HG02981 (cell line): Measurements from ENCODE around the gene FOXN3.

Experiments used
- ATAC-seq: cut with Tn5 transposase; IDR thresholded peaks from one replicate; pipeline ENCODE4 v1.9.1; 2021; ENCODE audit warnings: mild to moderate bottlenecking, moderate library complexity; ENCODE audit not compliant: unreplicated experiment

The FOXN3 gene

DNA sequence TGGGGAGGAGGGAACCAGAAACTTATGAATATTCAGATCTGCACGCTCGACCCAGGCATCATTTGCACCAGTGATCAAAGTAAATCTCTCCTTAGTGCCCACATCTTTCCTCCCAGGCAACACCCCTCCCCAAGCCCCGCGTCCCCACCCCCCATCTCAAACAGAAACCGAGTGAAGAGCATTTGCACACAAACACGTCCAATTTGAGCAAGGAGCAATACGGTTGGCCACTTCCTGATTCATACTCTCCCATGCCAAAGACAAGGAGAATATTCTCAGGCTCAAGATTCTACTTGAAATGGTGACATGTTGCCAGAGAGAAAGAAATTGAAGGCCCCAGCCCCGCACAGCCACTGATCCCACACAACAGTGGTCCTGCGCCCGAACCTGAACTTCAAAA, 7.1 kb downstream of the FOXN3 start:
- ATAC-seq, result no peak

DNA sequence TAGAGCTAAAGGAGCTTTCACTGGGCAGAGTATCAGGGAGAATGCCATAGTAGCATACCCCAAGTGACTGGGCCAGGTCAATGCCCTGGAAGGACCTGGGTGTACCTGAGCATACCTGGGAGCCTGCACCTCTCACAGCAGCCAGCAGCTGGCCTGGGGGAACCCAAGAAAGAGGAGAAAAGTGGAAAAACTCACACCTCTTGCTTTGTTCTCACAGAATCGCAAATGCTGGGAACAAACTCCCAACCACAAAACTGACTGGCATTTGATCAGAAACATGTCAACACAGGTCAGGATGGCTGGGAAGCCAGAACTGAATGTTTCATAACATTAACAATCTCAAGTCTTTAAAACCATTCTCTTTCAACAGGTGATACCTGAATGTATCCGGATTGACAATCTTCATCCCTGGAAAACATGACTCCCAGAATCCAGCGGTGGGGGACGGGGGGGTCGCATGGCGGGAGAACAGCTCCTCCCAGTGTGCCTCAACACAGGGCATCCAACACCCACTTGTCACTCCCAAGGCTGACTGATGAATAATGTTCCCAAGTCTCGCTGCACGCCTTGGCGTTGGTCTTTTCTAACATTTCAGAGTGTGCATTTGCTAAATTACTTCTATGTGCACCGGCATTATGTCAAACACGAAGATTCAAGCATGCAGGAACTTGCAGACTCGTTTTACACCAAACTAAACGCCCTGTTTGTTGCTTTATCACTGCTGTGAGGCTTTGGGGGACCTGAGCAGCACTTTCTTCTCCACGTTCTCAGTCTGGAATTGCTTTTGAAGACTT, 7.9 kb downstream of the FOXN3 start:
- no peak for ATAC-seq

DNA sequence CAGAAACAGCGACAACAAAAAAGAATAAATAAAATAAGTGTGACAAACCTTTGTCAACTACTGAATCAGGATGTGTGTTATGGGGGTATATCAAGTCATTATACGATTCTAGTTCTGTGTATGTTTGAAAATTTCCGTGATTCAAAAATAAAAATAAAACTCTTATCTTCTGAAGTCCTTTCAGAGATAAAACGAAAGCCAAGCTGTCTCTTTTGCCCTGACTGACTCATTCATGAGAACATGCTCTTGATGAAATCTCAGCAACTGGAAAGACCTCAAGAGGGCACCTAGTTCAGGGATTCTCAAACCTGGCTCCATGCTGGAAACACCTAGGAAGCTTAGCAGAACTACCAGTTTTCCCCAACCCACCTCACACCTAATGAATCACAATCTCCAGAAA, 9.2 kb downstream of the FOXN3 start:
- no peak for ATAC-seq

DNA sequence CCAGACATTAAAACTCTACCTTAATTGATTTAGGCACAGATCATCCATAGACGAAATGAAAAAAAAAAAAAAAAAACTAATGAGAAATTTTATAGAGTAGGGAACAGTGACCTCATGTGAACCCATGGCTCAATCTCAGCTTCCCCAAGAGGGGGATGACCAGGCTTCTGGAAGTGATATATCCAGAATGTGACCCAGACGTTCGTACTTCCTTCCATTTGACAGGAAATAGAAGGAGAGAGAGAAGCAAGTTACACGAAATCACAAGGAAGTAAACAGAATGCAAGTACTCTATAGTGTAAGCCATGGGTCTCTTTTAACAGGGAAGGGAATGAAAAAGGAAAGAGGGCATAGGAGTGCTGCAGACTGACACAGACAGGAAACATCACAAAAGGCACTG, 10.1 kb downstream of the FOXN3 start:
- no peak for ATAC-seq

DNA sequence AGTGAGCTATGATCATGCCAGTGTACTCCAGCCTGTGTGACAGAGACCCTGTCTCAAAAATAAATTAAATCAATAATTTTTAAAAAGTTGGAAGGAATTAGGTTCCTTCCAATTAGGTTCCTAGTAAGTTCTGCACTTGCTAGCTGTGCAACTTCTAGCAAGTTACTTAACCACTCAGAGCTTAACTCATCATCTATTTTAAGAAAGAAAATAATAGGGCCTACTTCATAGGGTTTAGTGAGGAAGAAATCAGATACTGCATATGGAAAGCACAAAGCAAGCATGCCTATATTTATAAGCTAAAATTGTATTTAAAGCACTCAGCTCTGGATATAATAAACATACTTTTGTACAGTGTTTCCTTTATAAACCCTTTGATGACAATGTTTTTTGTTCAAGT, 10.7 kb downstream of the FOXN3 start:
- no peak for ATAC-seq

DNA sequence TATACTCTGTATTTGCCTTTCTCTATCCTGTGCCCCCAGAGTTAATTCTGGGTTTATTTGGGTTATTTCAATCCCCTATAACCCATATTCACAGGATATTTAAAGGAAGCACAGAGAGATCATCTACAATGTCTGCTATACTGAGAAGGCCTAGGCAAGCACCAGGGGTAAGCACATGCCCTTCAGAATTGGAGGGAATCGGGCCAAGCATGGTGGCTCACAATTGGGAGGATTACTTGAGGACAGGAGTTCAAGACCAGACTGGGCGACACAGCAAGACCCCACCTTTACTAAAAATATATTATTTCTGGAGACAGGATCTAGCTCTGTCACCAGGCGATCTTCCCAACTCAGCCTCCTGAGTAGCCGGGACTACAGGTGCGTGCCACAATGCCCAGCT, 11.3 kb downstream of the FOXN3 start:
- no peak for ATAC-seq

DNA sequence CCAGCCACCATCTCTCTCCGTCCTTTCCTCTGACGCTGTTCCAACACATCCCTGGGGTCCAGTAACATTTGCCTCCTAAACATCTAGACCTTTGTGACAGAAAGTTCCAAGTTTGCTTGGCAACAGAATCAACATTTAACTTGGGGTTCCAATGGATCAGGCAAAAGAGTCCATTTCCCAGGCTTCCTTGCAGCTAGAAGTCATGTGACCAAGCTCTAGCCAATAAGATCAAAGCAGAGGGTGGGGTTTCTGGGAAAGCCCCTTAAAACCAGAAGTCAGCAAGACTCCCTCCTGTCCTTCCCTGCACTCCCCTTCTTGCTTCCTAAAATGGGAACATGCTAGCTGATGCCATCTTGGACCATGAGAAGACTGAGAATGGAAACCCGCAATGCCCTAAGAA, 14.7 kb downstream of the FOXN3 start:
- no peak for ATAC-seq

DNA sequence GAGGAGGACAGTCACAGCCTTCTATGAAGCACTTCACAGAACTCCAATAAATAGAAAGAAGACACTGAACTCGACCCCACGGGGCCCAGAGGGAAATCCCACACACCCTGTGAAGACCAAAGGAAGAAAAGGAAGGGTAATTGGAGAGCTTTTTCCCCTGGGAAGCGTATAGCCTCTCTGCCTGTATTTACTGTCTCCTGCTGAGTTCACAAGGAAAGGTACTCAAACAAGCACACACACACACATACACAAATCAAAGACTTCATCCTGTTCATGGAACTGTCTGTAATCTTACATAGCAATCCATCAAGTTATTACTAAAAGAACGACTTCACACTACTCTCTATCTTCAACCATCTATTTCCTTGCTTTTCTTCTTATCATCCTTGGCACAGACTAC, 15.3 kb downstream of the FOXN3 start:
- ATAC-seq, result no peak

DNA sequence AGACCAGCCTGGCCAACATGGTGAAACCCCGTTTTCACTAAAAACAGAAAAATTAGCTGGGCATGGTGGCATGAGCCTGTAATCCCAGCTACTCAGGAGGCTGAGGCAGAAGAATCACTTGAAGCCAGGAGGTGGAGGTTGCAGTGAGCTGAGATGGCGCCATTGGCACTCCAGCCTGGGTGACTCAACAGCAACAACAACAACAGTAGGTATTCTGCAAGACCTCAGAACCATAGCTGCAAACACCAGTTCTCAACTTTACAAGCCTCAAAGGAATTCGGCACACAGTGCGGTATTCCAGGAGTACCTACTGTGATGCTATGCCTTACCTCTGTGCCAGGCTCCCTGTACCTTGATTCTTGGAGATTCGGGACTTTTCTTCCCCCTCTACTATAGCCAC, 15.8 kb downstream of the FOXN3 start:
- no peak for ATAC-seq

DNA sequence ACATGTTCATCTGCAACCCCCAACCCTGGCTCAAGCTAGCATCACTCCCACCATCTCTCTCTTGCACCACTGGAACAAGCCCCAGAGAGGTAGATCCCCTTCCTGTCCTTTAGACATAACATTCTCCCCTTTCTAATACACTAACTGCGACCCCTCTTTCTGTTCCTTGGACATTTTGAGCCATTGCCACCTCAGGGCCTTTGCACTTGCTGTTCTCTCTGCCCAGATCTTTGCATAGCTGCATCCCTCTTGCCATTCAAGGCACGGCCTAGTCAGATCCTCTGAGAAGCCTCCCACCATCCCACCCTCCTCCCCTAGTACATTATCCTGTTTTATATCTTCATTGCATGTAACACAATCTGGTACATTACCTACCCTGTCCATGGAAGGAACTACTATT, 16.5 kb downstream of the FOXN3 start:
- ATAC-seq, result no peak

DNA sequence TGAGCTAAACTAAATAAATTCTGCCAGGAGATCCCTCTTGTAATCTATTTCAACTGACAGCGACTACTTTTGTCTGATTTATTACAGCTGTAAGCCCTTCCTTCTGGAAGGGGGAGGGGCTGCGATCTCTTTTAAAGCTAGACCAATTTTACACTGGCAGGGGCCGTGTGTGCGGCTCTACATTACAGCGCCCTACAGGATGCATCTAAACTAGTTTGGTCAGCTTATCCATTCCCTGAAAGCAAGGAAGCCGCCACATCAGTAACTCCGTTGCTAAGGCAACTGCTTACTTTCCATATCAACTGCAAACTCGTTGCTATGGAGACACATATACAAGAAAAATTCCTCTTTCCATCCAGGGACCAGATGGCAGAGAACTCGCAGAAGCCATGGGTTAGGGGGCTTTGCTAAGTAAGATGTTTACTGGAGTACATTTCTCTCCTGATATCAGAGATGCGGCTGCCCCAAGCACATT, 17.4 kb downstream of the FOXN3 start:
- no peak for ATAC-seq

DNA sequence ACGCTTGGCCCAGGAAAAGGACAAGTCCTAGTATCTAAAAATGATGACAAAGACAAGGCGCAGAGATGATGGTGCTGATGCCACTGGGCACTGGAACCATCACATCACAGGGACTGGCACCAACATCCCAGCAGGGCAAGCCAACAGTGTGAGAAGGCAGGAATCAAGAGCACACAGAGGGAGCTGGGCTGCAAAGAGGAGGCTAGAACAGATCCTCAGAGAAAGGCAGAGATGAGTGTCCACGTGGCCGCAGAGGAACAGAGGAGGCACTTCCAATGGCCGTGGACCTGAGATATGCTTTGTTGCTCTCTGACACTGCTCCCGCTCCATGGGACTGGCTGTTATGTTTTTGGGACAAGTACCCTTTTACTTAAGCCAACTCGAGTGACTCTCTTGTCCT, 17.9 kb downstream of the FOXN3 start:
- ATAC-seq, result no peak

DNA sequence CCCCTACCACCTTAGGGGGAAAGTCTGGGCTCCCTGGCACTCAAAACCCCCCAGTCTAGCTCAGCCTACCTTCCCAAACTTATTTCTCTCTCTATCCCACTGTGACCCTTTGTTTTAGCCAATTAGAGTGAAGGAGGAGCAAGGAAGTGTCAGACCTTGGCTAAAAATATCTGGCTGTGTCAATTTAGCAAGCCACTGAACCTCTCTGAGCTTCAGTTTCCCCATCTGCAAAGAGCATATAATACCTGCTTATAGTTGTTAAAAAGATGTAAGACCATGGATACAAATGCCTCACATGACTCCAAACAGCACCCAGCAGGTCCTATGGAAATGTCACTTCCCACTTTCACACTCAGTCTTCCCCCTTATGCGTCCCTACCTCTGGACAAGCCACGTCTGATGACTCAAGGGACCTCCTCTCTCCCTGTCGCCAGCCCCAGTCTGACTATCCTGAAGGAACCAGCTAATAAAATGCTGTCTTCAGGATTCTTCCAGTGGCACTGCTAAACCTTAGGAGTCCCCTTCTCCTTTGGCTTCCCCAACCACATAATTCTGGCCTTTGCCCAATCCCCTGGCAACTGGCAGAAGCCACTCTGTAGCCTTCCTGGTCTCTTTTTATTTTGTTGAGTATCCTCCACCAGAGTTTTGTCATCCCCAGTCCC, 19.3 kb downstream of the FOXN3 start:
- ATAC-seq, result no peak

DNA sequence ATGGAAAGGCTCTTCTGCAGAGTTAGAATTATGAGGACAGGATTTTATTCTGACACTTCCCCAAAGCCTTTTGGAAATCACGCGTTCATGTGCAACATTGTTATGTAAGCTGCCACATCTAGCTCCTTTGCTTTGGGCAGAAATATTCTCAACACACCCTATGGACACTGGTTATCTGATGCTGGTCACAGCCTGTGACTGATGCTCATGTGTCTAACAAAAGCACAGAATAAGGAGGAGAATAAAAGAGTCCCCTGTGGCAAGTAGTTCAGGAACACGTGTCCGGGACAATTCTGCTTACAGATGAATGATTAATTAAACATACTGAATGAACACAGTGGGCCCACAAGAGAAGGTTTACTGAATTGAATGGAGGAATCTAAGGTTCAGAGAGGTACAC, 22.1 kb downstream of the FOXN3 start:
- ATAC-seq, result no peak

DNA sequence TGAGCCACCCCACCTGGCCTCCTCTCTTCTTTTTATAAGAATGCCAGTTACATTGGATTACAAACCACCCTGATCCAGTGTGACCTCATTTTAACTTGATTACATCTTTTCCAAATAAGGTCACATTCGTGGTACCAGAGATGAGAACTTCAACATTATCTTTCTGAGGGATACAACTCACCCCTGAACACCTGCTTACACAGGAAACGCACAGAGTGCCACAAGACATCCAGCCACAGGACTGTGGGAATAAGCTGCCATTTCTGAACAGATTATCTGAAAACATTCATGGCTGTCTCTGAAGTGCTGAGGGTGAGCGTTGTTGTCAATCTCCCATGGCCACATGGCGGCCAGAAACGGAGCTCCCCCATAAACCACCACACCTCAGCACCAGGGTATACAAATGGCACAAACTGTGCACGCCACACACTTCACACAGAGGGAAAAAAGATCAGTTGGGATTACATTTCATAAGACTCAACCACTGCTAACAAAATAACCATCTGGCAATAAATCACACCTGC, 23.7 kb downstream of the FOXN3 start:
- no peak for ATAC-seq

DNA sequence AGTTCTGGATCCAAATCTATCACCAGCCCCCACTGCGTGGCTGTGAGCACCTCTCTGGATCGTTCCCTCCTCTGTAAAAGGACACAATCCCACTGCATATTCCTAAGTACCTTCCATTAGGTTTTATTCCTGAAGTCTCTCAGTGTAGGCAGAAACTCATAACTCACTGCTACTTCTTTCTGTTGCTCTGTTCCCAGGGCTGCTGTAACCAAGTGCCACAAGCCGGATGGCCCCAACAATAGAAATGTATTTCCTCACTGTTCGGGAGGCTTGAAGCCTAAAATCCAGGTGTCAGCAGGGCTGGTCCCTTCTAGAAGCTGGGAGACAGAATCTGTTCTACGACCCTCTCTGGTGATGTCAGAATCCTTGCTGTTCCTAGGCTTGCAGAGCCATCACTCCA, 24.9 kb downstream of the FOXN3 start:
- no peak for ATAC-seq

DNA sequence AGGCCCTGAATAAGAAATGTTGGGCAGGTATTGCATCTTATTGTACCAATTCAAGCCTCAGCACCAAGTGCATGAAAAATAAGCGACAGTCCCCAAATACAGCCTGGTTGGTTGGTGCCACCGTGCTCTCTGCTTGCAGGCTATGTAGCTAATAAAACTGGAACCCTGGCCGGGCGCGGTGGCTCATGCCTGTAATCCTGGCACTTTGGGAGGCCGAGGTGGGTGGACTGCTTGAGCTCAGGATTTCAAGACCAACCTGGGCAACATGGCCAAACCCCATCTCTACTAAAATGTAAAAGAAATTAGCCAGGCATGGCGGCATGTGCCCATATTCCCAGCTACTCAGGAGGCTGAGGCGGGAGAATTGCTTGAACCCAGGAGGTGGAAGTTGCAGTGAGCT, 25.5 kb downstream of the FOXN3 start:
- no peak for ATAC-seq

DNA sequence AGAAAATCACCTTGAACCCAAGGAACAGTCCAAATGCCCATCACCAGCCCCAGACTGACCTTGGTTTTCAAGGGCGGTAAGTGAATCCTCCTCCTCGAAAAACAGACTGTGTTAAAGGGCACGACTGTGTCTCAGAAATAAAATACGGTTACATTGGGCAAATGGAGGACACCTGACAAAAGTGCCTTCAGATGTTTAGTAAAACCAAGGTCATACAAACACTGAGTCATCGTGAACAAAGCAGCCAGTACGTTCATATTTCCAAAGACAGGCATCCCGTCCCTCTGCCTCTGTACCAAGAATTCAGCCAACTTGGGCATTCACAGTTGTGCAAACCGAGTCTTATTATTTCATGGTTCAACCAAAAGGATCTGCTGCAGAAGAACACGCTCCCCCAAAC, 25.9 kb downstream of the FOXN3 start:
- ATAC-seq, result no peak

DNA sequence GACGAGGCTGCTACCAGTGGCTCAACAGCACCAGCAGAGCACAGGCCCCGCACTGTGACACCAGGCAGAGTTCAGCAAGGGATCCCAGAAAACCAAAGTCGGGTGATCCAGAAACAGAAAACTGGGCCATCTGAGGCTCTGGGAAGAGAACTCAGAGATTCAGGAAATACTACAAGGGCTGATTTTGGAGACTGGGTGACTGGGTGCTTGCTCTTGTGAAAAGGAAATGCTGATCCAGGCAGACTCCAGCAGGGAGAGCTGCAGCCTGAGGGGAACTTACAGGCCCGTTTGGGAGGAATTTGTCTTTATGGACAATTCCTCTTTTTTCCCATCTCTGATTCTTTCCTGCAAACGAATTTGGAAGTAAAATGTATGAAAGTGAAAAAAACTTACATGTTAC, 28.2 kb downstream of the FOXN3 start:
- ATAC-seq, result no peak

DNA sequence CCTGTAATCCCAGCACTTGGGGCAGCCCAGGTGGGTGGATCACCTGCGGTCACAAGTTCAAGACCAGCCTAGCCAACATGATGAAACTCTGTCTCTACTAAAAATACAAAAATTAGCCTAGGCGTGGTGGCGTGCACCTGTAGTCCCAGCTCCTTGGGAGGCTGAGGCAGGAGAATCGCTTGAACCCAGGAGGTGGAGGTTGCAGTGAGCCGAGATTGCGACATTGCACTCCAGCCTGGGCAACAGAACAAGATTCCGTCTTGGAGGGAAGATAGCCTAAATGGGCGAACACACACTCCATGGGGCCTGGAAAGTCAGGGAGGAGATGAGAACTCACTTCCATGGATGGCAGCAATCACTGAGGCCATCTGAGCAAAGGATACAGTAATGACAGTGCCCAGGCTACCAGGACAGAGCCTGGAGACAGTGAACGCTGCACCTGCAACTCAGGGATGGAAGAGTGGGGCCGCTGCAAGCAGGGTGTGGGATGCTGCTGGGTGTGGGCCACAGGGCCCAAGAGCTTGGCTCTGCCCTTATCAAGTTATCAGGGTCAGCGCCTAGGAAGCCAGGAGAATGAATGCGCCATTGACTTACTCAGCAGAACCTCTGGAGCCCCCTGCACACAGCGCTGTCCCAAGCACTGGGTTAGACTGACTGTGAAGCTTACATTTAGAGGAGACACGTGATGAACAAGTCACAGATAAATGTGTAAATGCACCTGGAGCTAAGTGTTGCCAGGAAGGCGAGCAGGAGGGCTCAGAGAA, 28.9 kb downstream of the FOXN3 start:
- ATAC-seq, result no peak

DNA sequence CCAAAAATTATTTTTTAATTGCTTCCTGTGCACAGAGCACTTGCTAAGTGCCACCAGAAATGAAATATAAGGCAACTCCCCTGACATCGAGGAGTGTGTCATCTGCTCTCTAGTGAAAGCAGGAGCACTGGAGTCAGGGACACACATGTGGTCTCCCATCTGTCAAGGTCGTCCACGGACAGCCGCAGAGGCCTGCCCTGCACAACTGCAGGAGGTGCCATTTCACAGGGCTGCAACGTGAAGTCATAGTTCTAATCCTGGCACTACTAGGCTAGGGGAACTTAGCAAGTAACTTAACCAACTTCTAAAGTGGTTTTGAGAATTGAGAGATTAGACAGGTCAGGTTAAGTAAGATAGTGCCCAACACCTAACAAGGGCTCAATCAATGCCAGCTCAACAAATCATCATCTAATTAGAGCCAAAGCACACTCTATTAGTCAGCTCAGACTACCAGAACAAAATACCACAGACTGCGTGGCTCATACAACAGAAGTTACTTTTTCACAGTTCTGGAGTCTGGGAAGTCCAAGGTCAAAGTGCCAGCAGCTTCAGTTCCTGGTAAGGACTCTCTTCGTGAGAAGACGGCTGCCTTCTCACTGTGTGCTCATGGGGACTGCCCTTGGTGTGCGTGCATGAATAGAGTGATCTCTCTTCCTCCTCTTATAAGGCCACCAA, 30.7 kb downstream of the FOXN3 start:
- ATAC-seq, result no peak
